SHP77 treated with DMSO at 0.1 percent for 48 hours (cell line): ENCODE data around the gene GFRA1.

Experiments
- DNase-seq: peaks from one replicate; lab custom pipeline; 2025; lab: John Stamatoyannopoulos, UW

The GFRA1 gene

GRCh38 chr10:116241085-116241484 lies 31.9 kb downstream of the GFRA1 start:
- no peak for DNase-seq

GRCh38 chr10:116240157-116240950 lies 32.7 kb downstream of the GFRA1 start:
- no peak for DNase-seq

GRCh38 chr10:116239229-116239628 lies 33.8 kb downstream of the GFRA1 start:
- no peak for DNase-seq

GRCh38 chr10:116237970-116238369 lies 35.0 kb downstream of the GFRA1 start:
- DNase-seq: no peak

- DNase-seq: no peak
Observed at GRCh38 chr10:116237260-116237659, 35.7 kb downstream of the GFRA1 start.

GRCh38 chr10:116233230-116233629 lies 39.8 kb downstream of the GFRA1 start:
- DNase-seq: no peak

- DNase-seq: no peak
Observed at GRCh38 chr10:116232613-116233012, 40.4 kb downstream of the GFRA1 start.

- no peak for DNase-seq
Observed at GRCh38 chr10:116226766-116227165, 46.2 kb downstream of the GFRA1 start.

GRCh38 chr10:116226053-116226452 lies 47.0 kb downstream of the GFRA1 start:
- DNase-seq: no peak

- no peak for DNase-seq
Observed at GRCh38 chr10:116223289-116223688, 49.7 kb downstream of the GFRA1 start.

GRCh38 chr10:116221053-116221452 lies 52.0 kb downstream of the GFRA1 start:
- no peak for DNase-seq

GRCh38 chr10:116216676-116217075 lies 56.3 kb downstream of the GFRA1 start:
- DNase-seq: no peak

- no peak for DNase-seq
Observed at GRCh38 chr10:116215651-116216050, 57.4 kb downstream of the GFRA1 start.

- DNase-seq: no peak
Observed at GRCh38 chr10:116211682-116212081, 61.3 kb downstream of the GFRA1 start.

GRCh38 chr10:116210588-116211346 lies 62.2 kb downstream of the GFRA1 start:
- DNase-seq: no peak

- no peak for DNase-seq
Observed at GRCh38 chr10:116209781-116210180, 63.2 kb downstream of the GFRA1 start.

- DNase-seq: no peak
Observed at GRCh38 chr10:116208956-116209567, 63.9 kb downstream of the GFRA1 start.

- DNase-seq: no peak
Observed at GRCh38 chr10:116207690-116208089, 65.3 kb downstream of the GFRA1 start.

- DNase-seq: no peak
Observed at GRCh38 chr10:116203661-116204060, 69.3 kb downstream of the GFRA1 start.

GRCh38 chr10:116201670-116202430 lies 71.2 kb downstream of the GFRA1 start:
- no peak for DNase-seq

GRCh38 chr10:116201011-116201410 lies 72.0 kb downstream of the GFRA1 start:
- no peak for DNase-seq

GRCh38 chr10:116198676-116199035 lies 74.3 kb downstream of the GFRA1 start:
- no peak for DNase-seq
